Stimulated activated CD4-positive, alpha-beta T cell treated with anti-CD3 and anti-CD28 coated beads, Interleukin-1b, Interleukin-23, amount 100 ng/mL, for 24 hours (primary cell): ENCODE data around the gene ESRP2.

ENCODE experiments used
- DNase-seq, 4 experiments: peaks; one replicate each; pipeline ENCODE4 v3.0.0-alpha.2; 2020; ENCODE audit warnings: low read depth in 4 of 4, low spot score in 1 of 4

Gene ESRP2

GRCh38 chr16:68264128-68265077, 28.5 kb upstream of the ESRP2 start, which contains the start of gene SLC7A6:
Gene SLC7A6 (plus strand): TSS chr16:68264526. CDS start chr16:68274727, 10,201 bp downstream.
- DNase-seq, result peak; percentile 69 to 84 (median 76)

DNA sequence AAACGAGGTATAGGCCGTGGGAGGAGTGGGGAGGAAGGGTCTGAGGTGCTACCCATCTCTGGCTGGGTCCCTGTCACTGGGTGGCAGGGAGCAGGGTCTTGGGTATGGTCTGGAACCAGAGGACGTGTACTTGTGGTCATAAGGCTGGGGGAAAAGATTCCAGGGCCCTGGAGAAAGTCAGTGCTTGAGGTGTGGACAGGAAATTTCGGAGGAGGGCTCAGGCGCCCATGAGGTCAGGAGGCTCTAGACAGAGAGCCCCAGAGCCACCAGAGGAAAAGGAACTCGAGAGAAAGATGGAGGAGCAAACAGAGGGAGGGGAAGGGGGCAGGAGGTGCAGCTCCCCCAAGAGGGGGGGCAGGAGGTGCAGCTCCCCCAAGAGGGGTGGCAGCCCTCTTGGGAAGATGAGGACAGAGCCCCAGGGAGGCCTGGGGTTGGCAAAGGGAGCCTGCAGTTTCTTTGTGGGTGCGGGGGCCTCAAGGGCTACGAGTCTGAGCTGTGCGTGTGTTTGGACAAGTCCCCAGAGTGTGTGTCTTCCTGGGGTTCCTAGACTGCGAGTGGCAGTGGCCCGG, 27.7 kb upstream of the ESRP2 start:
- no peak for DNase-seq

- no peak for DNase-seq
Measured at GRCh38 chr16:68259007-68259825, 23.3 kb upstream of the ESRP2 start.

- no peak for DNase-seq
Measured at GRCh38 chr16:68257906-68258800, 22.2 kb upstream of the ESRP2 start.

- DNase-seq, result no peak
Measured at GRCh38 chr16:68257251-68257905, 21.5 kb upstream of the ESRP2 start.

DNA sequence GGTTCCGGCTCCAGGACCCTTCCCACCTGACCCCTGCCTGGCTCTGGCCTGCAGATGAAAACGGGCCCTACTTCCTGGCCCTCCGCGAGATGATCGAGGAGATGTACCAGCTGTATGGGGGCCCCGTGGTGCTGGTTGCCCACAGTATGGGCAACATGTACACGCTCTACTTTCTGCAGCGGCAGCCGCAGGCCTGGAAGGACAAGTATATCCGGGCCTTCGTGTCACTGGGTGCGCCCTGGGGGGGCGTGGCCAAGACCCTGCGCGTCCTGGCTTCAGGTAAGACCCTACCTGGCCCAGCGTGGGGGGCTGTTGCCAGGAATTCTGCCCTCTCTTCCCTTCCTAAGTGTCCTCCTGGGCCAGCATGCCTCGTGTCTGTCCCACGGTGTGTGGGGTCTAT, 19.8 kb upstream of the ESRP2 start:
- no peak for DNase-seq

DNA sequence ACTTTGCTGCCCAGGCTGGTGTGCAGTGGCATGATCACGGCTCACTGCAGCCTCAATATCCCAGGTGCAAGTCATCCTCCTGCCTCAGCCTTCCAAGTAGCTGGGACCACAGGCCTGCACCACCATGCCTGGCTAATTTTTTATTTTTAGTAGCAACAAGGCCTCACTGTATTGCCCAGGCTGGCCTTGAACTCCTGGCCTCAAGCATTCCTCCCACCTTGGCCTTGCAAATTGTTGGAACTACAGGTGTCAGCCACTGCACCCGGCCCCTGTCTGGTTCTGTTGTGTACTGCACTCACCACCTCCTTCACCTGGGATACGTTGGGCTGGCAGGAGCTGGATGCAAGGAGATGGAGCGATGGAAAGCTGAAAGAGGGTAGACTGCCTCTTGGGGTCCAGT, 17.8 kb upstream of the ESRP2 start:
- DNase-seq, result no peak

- DNase-seq, result no peak
Measured at GRCh38 chr16:68252383-68252782, 16.5 kb upstream of the ESRP2 start.

- DNase-seq, result no peak
Measured at GRCh38 chr16:68251832-68252231, 15.9 kb upstream of the ESRP2 start.

DNA sequence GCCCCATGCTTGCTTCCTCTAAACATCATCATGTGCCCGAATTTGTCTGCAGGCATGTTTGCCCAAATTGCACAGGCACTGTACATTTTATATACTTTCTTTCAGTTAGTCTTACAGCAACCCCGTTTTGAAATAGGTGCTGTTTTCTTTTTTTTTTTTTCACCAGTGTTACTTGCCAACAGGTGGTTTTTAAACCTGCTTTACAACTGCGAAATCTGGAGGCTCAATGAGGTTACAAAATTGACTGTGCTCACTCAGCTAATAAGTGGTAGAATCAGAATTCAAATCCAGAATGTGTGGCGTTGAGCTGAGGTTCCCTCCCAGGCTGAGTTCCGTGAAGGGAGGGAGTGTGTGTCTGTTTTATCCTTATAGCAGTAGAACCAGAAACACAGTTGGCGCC, 15.0 kb upstream of the ESRP2 start:
- no peak for DNase-seq

GRCh38 chr16:68249371-68249770, 13.4 kb upstream of the ESRP2 start:
- no peak for DNase-seq

- DNase-seq, result no peak
Measured at GRCh38 chr16:68247932-68248331, 12.0 kb upstream of the ESRP2 start.

GRCh38 chr16:68247400-68247799, 11.5 kb upstream of the ESRP2 start:
- DNase-seq, result no peak

DNA sequence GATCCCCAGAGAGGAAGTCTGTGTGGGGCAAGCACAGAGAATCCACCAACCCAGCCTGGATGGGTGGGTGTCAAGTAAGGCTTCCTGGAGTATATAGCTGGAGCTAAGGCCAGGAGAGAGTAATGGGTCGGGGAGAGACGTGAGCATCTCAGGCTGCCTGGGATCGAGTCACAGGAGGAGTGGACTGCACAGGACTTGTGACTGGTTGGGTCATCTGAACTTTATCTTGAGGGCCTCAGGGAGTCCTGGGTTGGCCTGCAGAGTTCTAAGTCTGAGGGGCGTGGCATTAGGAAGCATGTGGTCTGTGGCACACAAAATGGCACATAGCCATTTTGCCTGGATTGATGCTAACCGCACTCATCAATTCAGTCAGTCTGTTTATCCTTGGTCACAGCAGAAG, 10.7 kb upstream of the ESRP2 start:
- DNase-seq, result no peak

DNA sequence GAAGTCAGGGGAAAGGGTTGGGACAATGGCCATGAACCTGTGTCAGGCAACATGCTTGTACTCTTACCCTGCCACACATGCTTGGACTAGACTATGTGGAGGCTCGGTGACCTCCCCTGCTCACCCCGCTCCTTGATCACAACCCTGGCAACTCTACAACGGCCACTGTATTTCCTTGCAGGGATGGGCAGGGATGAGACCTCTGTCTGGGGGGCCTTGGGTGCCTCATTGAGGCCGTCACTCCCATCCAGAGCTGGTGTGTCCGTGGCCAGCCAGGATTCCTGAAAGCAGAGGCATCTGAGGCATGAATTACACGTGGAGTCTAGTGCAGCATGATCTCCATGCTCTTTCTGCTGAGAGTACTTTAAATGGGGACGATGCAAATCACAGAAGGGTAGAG, 10.2 kb upstream of the ESRP2 start:
- no peak for DNase-seq

GRCh38 chr16:68244903-68245853, 9.3 kb upstream of the ESRP2 start, which contains the start of gene PLA2G15:
Gene PLA2G15 (plus strand): TSS chr16:68245373. CDS start chr16:68245427, 54 bp downstream.
- peak; percentile 91 to 97 (median 96) for DNase-seq

DNA sequence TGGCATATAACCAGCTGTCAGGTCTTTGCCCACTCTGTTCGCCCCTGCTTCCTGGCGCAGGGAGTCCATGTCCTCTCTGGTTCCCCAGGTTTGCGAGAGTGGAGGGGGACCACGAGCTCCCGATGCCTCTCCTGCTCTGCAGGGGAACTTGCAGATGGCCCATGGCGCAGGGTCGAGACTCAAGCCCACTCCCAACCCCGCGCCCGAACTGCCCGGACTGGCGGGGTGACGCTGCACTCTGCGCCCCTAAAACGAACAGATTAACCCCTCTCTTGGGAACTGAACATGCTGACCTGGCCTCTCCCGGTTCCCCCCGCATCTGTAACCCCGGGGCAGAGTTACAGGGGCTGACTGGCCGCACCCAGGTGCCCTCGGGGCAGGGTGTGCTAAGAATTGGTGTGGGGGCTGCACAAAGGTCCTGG, 8.6 kb upstream of the ESRP2 start:
- DNase-seq, result no peak

DNA sequence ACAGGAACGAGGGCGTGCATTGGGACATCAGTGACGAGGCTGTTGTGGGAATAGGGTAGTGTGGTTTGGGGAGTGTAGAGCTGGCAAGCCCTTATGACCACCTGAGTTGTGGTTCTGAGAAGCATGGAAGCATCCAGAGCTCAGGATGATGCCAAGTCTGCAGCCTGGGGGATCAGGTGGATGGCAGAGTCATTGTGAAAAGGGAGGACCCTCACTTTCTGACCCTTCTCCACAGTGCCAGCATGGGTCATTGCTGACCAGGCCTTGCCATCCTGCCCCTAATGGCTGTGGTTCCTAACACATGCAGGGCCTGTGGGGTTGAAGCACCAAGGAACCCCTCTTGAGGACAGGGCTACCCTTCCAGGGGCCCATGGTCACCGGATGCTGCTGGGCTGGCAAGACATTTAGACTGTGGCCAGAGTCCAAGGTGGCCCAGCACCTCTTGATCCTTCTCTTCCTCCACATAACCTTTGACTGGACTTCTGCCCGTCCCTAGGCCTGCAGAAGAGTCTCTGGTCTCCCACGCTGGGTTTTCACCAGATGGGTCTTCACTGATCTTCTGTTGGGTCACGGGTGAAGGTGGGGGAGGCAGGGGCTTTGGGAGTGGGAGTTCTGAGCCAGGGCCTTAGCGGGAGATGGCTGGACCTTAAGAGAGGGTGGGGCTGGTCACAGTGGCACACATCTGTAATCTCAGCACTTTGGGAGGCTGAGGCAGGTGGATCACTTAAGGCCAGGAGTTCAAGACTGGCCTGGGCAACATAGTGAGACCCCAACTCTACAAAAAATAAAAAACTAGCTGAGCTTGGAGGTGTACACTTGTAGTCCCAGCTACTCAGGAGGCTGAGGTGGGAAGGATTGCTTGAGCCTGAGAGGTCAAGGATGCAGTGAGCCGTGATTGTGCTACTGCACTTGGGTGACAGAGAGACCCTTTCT, 7.3 kb upstream of the ESRP2 start:
- no peak for DNase-seq
